CD4-positive, alpha-beta T cell treated with Interleukin-17A for 1 hour (primary cell): Measurements from ENCODE around the gene RBFOX2.

Experiments
- DNase-seq: peaks from one replicate; pipeline ENCODE4 v3.0.0-alpha.2; 2020

RBFOX2 gene

GRCh38 chr22:35852076-35852475, 176.5 kb downstream of the RBFOX2 start:
- DNase-seq: no peak

- no peak for DNase-seq
Observed at GRCh38 chr22:35850831-35851230, 177.8 kb downstream of the RBFOX2 start.

- no peak for DNase-seq
Observed at GRCh38 chr22:35846804-35847203, 181.8 kb downstream of the RBFOX2 start.

GRCh38 chr22:35844886-35845285, 183.7 kb downstream of the RBFOX2 start:
- DNase-seq: no peak

- no peak for DNase-seq
Observed at GRCh38 chr22:35842954-35843353, 185.7 kb downstream of the RBFOX2 start.

GRCh38 chr22:35842519-35842913, 186.1 kb downstream of the RBFOX2 start:
- DNase-seq: no peak

- DNase-seq: no peak
Observed at GRCh38 chr22:35841907-35842518, 186.6 kb downstream of the RBFOX2 start.

GRCh38 chr22:35840302-35840739, 188.3 kb downstream of the RBFOX2 start:
- no peak for DNase-seq

GRCh38 chr22:35839841-35840301, 188.8 kb downstream of the RBFOX2 start:
- no peak for DNase-seq

- no peak for DNase-seq
Observed at GRCh38 chr22:35838855-35839576, 189.6 kb downstream of the RBFOX2 start.

- no peak for DNase-seq
Observed at GRCh38 chr22:35837101-35837727, 191.4 kb downstream of the RBFOX2 start.

GRCh38 chr22:35835998-35836691, 192.5 kb downstream of the RBFOX2 start:
- no peak for DNase-seq

GRCh38 chr22:35835267-35835997, 193.2 kb downstream of the RBFOX2 start:
- no peak for DNase-seq

- no peak for DNase-seq
Observed at GRCh38 chr22:35834061-35834460, 194.6 kb downstream of the RBFOX2 start.

GRCh38 chr22:35830305-35830704, 198.3 kb downstream of the RBFOX2 start:
- DNase-seq: no peak

- DNase-seq: no peak
Observed at GRCh38 chr22:35824256-35824655, 204.4 kb downstream of the RBFOX2 start.

GRCh38 chr22:35821654-35822053, 207.0 kb downstream of the RBFOX2 start:
- DNase-seq: no peak

- DNase-seq: no peak
Observed at GRCh38 chr22:35819421-35819820, 209.2 kb downstream of the RBFOX2 start.

GRCh38 chr22:35818897-35819296, 209.7 kb downstream of the RBFOX2 start:
- DNase-seq: no peak

GRCh38 chr22:35812600-35812999, 216.0 kb downstream of the RBFOX2 start:
- DNase-seq: no peak

- DNase-seq: no peak
Observed at GRCh38 chr22:35811670-35812069, 217.0 kb downstream of the RBFOX2 start.

- DNase-seq: no peak
Observed at GRCh38 chr22:35809816-35810215, 218.8 kb downstream of the RBFOX2 start.

GRCh38 chr22:35808377-35808776, 220.2 kb downstream of the RBFOX2 start:
- DNase-seq: no peak
